UCSD-AML1 (cell line): Measurements from ENCODE around the gene TOP2A.

Experiments used
- DNase-seq: peaks from one replicate; lab custom pipeline; 2025; ENCODE audit not compliant: unreplicated experiment; lab: John Stamatoyannopoulos, UW

The TOP2A gene

GRCh38 chr17:40417609-40418427 is at the start of gene TOP2A:
TOP2A (minus strand) TSS chr17:40417896; CDS start chr17:40417791, 105 bp downstream.
- peak; percentile 96 for DNase-seq

GRCh38 chr17:40467281-40467867 is 49.7 kb upstream of the TOP2A start:
- no peak for DNase-seq

GRCh38 chr17:40466298-40466971 is 48.7 kb upstream of the TOP2A start:
- no peak for DNase-seq

GRCh38 chr17:40464392-40464855 is 46.7 kb upstream of the TOP2A start:
- DNase-seq: no peak

- DNase-seq: no peak
Observed at GRCh38 chr17:40463122-40463550, 45.4 kb upstream of the TOP2A start.

- no peak for DNase-seq
Observed at GRCh38 chr17:40462343-40463121, 44.8 kb upstream of the TOP2A start.

- no peak for DNase-seq
Observed at GRCh38 chr17:40461732-40462342, 44.1 kb upstream of the TOP2A start.

GRCh38 chr17:40460968-40461731 is 43.5 kb upstream of the TOP2A start:
- no peak for DNase-seq

GRCh38 chr17:40460604-40460967 is 42.9 kb upstream of the TOP2A start:
- DNase-seq: no peak

GRCh38 chr17:40459636-40460603 is 42.2 kb upstream of the TOP2A start:
- DNase-seq: no peak

GRCh38 chr17:40458851-40459482 is 41.3 kb upstream of the TOP2A start:
- DNase-seq: no peak

- no peak for DNase-seq
Observed at GRCh38 chr17:40457964-40458791, 40.5 kb upstream of the TOP2A start.

GRCh38 chr17:40457369-40457768 is 39.7 kb upstream of the TOP2A start:
- DNase-seq: no peak

GRCh38 chr17:40456396-40456951 is 38.8 kb upstream of the TOP2A start:
- DNase-seq: no peak

- DNase-seq: no peak
Observed at GRCh38 chr17:40454613-40454995, 36.9 kb upstream of the TOP2A start.

- DNase-seq: no peak
Observed at GRCh38 chr17:40453881-40454612, 36.4 kb upstream of the TOP2A start.
